Prostate gland (tissue), 2 donors: ENCODE measurements around the gene AUTS2.

Experiments used
- POLR2A ChIP-seq: fragments of 450-650 bp; IDR thresholded peaks from one replicate; pipeline ENCODE4 v1.6.1; 2016; ENCODE audit warnings: antibody characterized with exemption, mild to moderate bottlenecking
- POLR2AphosphoS5 ChIP-seq: sonication (generic); formaldehyde crosslinking; IDR thresholded peaks from one replicate; pipeline ENCODE4 v1.6.1; 2017; ENCODE audit warnings: antibody characterized with exemption
- TF ChIP-seq, protein P1 (sequence below), 4 experiments: fragments of 200-600 bp in 2 of 4; fragments of 450-650 bp in 2 of 4; sonication (generic) in 2 of 4; IDR thresholded peaks; 1 replicate in 3 of 4; 2 replicates in 1 of 4; pipeline ENCODE4 v1.5.1; 2016 to 2019; ENCODE audit warnings: antibody characterized with exemption in 4 of 4, mild to moderate bottlenecking in 2 of 4, moderate library complexity in 2 of 4

DNA sequence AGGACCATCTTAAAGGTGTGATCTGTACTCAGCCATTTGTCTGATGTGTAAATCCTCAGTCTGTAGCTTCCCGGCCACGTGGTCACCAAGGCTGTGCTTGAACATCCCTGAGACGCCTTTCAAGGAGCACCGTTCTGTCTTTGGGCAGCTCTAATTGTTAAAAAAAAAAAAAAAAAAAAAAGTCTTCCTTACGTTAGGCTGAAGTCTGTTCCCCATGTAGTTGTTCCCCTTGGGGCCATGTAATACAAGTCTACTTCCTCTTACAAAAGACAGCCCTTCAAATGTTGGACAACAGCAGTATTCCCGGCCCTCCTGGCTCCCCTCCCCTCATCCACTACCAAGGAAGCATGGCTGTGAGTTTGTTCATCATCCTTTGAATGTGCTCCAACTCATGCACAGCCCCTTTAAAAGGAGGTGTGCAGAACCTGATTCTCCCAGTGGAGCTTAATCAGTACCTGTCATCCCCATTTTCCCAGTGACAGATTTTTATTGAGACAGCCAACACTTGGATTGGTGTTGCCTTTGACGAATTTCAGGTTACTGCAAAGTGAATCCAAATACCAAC lies 1141.5 kb downstream of the AUTS2 start:
- TF ChIP-seq, protein P1, sequence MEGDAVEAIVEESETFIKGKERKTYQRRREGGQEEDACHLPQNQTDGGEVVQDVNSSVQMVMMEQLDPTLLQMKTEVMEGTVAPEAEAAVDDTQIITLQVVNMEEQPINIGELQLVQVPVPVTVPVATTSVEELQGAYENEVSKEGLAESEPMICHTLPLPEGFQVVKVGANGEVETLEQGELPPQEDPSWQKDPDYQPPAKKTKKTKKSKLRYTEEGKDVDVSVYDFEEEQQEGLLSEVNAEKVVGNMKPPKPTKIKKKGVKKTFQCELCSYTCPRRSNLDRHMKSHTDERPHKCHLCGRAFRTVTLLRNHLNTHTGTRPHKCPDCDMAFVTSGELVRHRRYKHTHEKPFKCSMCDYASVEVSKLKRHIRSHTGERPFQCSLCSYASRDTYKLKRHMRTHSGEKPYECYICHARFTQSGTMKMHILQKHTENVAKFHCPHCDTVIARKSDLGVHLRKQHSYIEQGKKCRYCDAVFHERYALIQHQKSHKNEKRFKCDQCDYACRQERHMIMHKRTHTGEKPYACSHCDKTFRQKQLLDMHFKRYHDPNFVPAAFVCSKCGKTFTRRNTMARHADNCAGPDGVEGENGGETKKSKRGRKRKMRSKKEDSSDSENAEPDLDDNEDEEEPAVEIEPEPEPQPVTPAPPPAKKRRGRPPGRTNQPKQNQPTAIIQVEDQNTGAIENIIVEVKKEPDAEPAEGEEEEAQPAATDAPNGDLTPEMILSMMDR (IDR thresholded peaks at IDR 0.05), result no peak
- no peak for TF ChIP-seq POLR2A
- TF ChIP-seq POLR2AphosphoS5, result no peak
